CD4-positive, alpha-beta T cell treated with Interleukin-4 for 1 hour (primary cell): ENCODE data around the gene ORAI2.
A peak's percentile ranks its signal among the peaks of the same experiment; 100 is the strongest.

Source experiments
- DNase-seq, 2 donors: peaks; one replicate each; pipeline ENCODE4 v3.0.0-alpha.2; 2020 to 2022

ORAI2 gene

GRCh38 chr7:102416406-102416805 is 17.0 kb upstream of the ORAI2 start:
- DNase-seq: no peak

- peak; percentile 29 to 36 for DNase-seq
Observed at GRCh38 chr7:102417105-102417504, 16.3 kb upstream of the ORAI2 start.

GRCh38 chr7:102418592-102418991 is 14.8 kb upstream of the ORAI2 start:
- DNase-seq: no peak

GRCh38 chr7:102421706-102422240 is 11.6 kb upstream of the ORAI2 start:
- DNase-seq: no peak

GRCh38 chr7:102424129-102424551 is 9.2 kb upstream of the ORAI2 start:
- DNase-seq: no peak

- no peak for DNase-seq
Observed at GRCh38 chr7:102424787-102425218, 8.6 kb upstream of the ORAI2 start.

- peak; percentile 90 to 93 for DNase-seq
Observed at GRCh38 chr7:102425639-102426267, 7.6 kb upstream of the ORAI2 start.

- DNase-seq: peak; percentile 81
Observed at GRCh38 chr7:102426268-102427018, 6.9 kb upstream of the ORAI2 start.

GRCh38 chr7:102427019-102427405 is 6.4 kb upstream of the ORAI2 start:
- DNase-seq: no peak

- no peak for DNase-seq
Observed at GRCh38 chr7:102429141-102429899, 4.1 kb upstream of the ORAI2 start.

- peak; percentile 82 to 84 for DNase-seq
Observed at GRCh38 chr7:102431617-102432298, 1.6 kb upstream of the ORAI2 start.

GRCh38 chr7:102432442-102433218 is 745 bp upstream of the ORAI2 start:
- DNase-seq: peak in 1 of 2 donors; percentile 64

- DNase-seq: peak in 1 of 2 donors; percentile 32
Observed at GRCh38 chr7:102434039-102434486, 688 bp downstream of the ORAI2 start.

GRCh38 chr7:102436118-102436517 is 2.7 kb downstream of the ORAI2 start:
- no peak for DNase-seq

- DNase-seq: no peak
Observed at GRCh38 chr7:102439963-102440795, 6.8 kb downstream of the ORAI2 start.

- no peak for DNase-seq
Observed at GRCh38 chr7:102444961-102445673, 11.7 kb downstream of the ORAI2 start.

GRCh38 chr7:102445674-102446071 is 12.3 kb downstream of the ORAI2 start:
- DNase-seq: no peak

GRCh38 chr7:102446387-102447156 is 13.2 kb downstream of the ORAI2 start:
- DNase-seq: no peak

GRCh38 chr7:102447311-102447710 is 13.9 kb downstream of the ORAI2 start:
- DNase-seq: no peak
